ENCODE data around the gene ZNF592. TPM values are rescaled to one million over a fixed set of nuclear protein-coding genes. Genes with fewer than 3 reads are reported as not detected.

ZNF592 gene
- total RNA-seq, 1 experiment from 2014 or later = 49.6 TPM

DNA sequence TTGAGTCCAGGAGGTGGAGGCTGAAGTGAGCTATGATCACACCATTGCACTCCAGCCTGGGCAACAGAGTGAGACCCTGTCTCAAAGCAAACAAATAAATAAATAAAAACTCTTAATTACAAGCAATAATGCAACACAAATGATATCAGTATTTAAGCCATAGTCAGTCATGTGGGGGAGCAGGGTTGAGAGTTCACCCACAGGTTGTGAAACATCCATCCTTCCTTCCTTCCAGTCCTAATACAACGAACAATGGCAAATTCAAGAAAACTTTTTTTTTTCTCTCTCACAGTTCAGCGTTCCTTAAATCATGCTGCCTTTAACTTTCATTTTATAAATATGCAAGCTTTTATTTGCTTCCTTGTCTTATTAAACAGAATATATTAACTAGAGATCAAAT lies 24.1 kb downstream of the ZNF592 start:
- BruUV-seq (replicated peaks) = no TSS peak
- Mint-ChIP-seq H3K27me3 (ENCODE audit: unreplicated experiment) (no peaks in the 10 kb centered on the region), H3K4me3 (ENCODE audit: low read depth, unreplicated experiment) (no peak overlapping the region), H3K4me1 (ENCODE audit: low read depth, unreplicated experiment) (no peaks in the 10 kb centered on the region), H3K9me3 (ENCODE audit: low read depth, unreplicated experiment) (no peaks in the 10 kb centered on the region), H3K36me3 (ENCODE audit: insufficient read depth, unreplicated experiment) (peaks cover 50% of the 10 kb centered on the region), H3K27ac (ENCODE audit: unreplicated experiment) (no peak overlapping the region)
- TF ChIP-seq, protein P1, sequence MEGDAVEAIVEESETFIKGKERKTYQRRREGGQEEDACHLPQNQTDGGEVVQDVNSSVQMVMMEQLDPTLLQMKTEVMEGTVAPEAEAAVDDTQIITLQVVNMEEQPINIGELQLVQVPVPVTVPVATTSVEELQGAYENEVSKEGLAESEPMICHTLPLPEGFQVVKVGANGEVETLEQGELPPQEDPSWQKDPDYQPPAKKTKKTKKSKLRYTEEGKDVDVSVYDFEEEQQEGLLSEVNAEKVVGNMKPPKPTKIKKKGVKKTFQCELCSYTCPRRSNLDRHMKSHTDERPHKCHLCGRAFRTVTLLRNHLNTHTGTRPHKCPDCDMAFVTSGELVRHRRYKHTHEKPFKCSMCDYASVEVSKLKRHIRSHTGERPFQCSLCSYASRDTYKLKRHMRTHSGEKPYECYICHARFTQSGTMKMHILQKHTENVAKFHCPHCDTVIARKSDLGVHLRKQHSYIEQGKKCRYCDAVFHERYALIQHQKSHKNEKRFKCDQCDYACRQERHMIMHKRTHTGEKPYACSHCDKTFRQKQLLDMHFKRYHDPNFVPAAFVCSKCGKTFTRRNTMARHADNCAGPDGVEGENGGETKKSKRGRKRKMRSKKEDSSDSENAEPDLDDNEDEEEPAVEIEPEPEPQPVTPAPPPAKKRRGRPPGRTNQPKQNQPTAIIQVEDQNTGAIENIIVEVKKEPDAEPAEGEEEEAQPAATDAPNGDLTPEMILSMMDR (IDR thresholded peaks at IDR 0.05; ENCODE audit: unreplicated experiment) = no peak
- no peak for DNase-seq
- intact Hi-C loops (cut with micrococcal nuclease; ENCODE audit: unreplicated experiment) = no loop called here
- CTCF ChIA-PET = no interaction called here

- no peak for DNase-seq
- H3K27me3 Mint-ChIP-seq (ENCODE audit: unreplicated experiment) = no peaks in the 10 kb centered on the region
- H3K9me3 Mint-ChIP-seq (ENCODE audit: low read depth, unreplicated experiment) = no peaks in the 10 kb centered on the region
- H3K36me3 Mint-ChIP-seq (ENCODE audit: insufficient read depth, unreplicated experiment) = peaks cover 51% of the 10 kb centered on the region
- no peak overlapping the region for H3K27ac Mint-ChIP-seq (ENCODE audit: unreplicated experiment)
- TF ChIP-seq, protein P1 (IDR thresholded peaks at IDR 0.05; ENCODE audit: unreplicated experiment) = no peak
- no peak overlapping the region for H3K4me3 Mint-ChIP-seq (ENCODE audit: low read depth, unreplicated experiment)
- H3K4me1 Mint-ChIP-seq (ENCODE audit: low read depth, unreplicated experiment) = no peaks in the 10 kb centered on the region
- BruUV-seq (replicated peaks) = no TSS peak
- CTCF ChIA-PET = no interaction called here
- intact Hi-C loops (cut with micrococcal nuclease; ENCODE audit: unreplicated experiment) = no loop called here
These were observed 25.3 kb downstream of the ZNF592 start for GRCh38 chr15:84773716-84774115.

DNA sequence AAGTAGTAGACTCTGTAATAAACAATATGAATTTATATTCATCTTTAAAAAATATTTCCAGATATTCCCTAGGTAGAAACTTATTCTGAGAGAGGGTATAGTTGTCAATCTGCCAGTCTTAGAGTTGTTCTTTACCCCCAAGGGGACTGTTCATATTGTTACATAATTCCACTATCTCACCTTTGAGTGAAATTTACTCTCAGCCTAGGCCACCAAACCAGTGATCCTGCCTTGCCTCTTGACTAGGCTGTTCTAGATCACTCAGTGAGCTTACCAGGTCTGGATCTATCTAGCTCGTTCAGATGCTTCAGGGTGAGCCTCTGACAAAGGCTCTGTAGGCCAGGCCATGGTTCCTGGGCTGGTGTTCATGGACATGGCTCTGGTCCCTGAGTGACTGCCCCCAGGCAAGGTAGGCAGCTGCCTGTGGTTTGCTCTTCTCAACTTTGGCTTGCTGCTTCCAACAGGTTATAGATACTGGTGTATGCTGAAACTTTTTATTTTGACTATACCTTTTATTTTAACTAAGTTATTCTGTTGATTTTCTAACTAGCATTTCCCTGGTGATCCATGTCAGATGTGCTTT lies 27.6 kb downstream of the ZNF592 start:
- TF ChIP-seq, protein P1 (IDR thresholded peaks at IDR 0.05; ENCODE audit: unreplicated experiment) = no peak
- Mint-ChIP-seq H3K4me3 (ENCODE audit: low read depth, unreplicated experiment) (no peak overlapping the region), H3K9me3 (ENCODE audit: low read depth, unreplicated experiment) (no peaks in the 10 kb centered on the region), H3K27me3 (ENCODE audit: unreplicated experiment) (no peaks in the 10 kb centered on the region), H3K4me1 (ENCODE audit: low read depth, unreplicated experiment) (no peaks in the 10 kb centered on the region), H3K36me3 (ENCODE audit: insufficient read depth, unreplicated experiment) (peaks cover 37% of the 10 kb centered on the region), H3K27ac (ENCODE audit: unreplicated experiment) (no peak overlapping the region)
- intact Hi-C loops (cut with micrococcal nuclease; ENCODE audit: unreplicated experiment) = no loop called here
- BruUV-seq (replicated peaks) = no TSS peak
- CTCF ChIA-PET = no interaction called here
- no peak for DNase-seq

DNA sequence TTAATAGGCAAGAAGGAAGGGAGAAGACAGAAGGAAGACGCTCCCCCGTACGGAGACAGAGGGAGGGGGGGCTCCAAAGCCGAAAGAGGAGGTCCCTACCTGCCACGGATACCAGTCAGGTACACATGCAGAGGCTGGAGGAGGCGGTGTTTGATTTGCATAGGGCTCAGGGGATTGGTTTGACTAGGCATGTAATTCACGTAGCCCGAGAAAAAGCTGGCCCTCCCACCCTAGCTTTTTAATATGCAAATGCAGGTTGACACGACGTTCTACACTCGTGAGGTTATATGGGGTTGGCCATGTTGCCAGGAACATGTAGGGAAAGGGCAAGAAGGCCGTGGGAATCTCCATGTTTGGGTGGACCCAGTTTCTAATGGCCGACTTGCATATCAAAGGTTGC lies 29.8 kb downstream of the ZNF592 start:
- H3K4me1 Mint-ChIP-seq (ENCODE audit: low read depth, unreplicated experiment) = no peaks in the 10 kb centered on the region
- CTCF ChIA-PET = no interaction called here
- no TSS peak for BruUV-seq (replicated peaks)
- TF ChIP-seq, protein P1 (IDR thresholded peaks at IDR 0.05; ENCODE audit: unreplicated experiment) = no peak
- H3K27me3 Mint-ChIP-seq (ENCODE audit: unreplicated experiment) = no peaks in the 10 kb centered on the region
- H3K9me3 Mint-ChIP-seq (ENCODE audit: low read depth, unreplicated experiment) = no peaks in the 10 kb centered on the region
- H3K36me3 Mint-ChIP-seq (ENCODE audit: insufficient read depth, unreplicated experiment) = peaks cover 44% of the 10 kb centered on the region
- no peak overlapping the region for H3K4me3 Mint-ChIP-seq (ENCODE audit: low read depth, unreplicated experiment)
- no peak for DNase-seq
- intact Hi-C loops (cut with micrococcal nuclease; ENCODE audit: unreplicated experiment) = no loop called here
- no peak overlapping the region for H3K27ac Mint-ChIP-seq (ENCODE audit: unreplicated experiment)
